Subcutaneous abdominal adipose tissue (tissue), 5 donors: ENCODE results near the gene SFTPB.
"Not testable (repeated sequence)": the region's sequence is repeated elsewhere in the genome, so short reads cannot be mapped to it uniquely, and the experiment has no call there.

Source experiments
- H3K27ac ChIP-seq: one replicate; pipeline ENCODE4 v1.7.0; 2013; ENCODE audit warnings: low read depth, mild to moderate bottlenecking, inconsistent platforms, low read length, moderate library complexity
- H3K27me3 ChIP-seq, 5 donors: one replicate each; pipeline ENCODE4 v1.7.0; 2013; ENCODE audit warnings: low read length in 5 of 5, inconsistent platforms in 1 of 5; ENCODE audit not compliant: control insufficient read depth in 5 of 5, insufficient read depth in 4 of 5
- H3K36me3 ChIP-seq, 5 donors: one replicate each; pipeline ENCODE4 v1.7.0; 2013; ENCODE audit warnings: low read length in 5 of 5; ENCODE audit not compliant: control insufficient read depth in 5 of 5, insufficient read depth in 5 of 5
- H3K4me1 ChIP-seq, 5 donors: one replicate each; pipeline ENCODE4 v1.7.0; 2013; ENCODE audit warnings: low read length in 5 of 5, mild to moderate bottlenecking in 3 of 5, moderate library complexity in 1 of 5; ENCODE audit not compliant: control insufficient read depth in 5 of 5, insufficient read depth in 5 of 5
- H3K4me3 ChIP-seq, 5 donors: one replicate each; pipeline ENCODE4 v1.7.0; 2013; ENCODE audit warnings: low read length in 5 of 5, low read depth in 1 of 5
- H3K9ac ChIP-seq, 5 donors: one replicate each; pipeline ENCODE4 v1.7.0; 2013; ENCODE audit warnings: low read length in 5 of 5, mild to moderate bottlenecking in 4 of 5, moderate library complexity in 3 of 5
- H3K9me3 ChIP-seq, 5 donors: one replicate each; pipeline ENCODE4 v1.7.0; 2013; ENCODE audit warnings: low read length in 5 of 5; ENCODE audit not compliant: control insufficient read depth in 5 of 5
- donor health status: healthy.
- donor health status: healthy.
- donor health status: healthy.
- donor health status: healthy.
- donor health status: healthy.

SFTPB gene

DNA sequence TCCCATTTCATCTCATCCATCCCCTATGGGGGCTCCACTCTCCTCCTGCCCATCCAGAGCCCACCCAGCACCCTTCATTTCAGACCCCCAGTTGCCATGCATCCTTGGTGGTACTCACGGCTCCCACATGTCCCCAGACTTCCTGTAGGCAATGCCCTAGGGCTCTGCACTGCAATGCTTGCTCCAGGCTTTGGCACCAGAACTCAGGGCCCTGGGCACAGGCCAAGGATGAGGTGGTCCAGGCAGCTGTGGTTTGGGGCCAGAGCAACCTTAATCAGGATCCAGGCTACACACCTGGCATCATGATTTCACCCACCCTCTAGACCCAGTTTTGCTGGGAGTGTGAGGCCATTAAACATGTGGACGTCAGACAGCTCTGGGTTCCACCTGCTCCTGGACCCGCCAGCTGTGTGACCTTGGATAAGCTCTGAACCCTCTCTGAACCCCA lies 414 bp downstream of the SFTPB start:
- Histone ChIP-seq H3K9ac (no peak overlapping the region), H3K4me1 (peaks cover 0 to 25% (median 10%) of the 10 kb centered on the region in 5 donors), H3K36me3 (no peaks in the 10 kb centered on the region), H3K27me3 (no peaks in the 10 kb centered on the region), H3K27ac (no peak overlapping the region), H3K9me3 (no peaks in the 10 kb centered on the region), H3K4me3 (no peak overlapping the region)

DNA sequence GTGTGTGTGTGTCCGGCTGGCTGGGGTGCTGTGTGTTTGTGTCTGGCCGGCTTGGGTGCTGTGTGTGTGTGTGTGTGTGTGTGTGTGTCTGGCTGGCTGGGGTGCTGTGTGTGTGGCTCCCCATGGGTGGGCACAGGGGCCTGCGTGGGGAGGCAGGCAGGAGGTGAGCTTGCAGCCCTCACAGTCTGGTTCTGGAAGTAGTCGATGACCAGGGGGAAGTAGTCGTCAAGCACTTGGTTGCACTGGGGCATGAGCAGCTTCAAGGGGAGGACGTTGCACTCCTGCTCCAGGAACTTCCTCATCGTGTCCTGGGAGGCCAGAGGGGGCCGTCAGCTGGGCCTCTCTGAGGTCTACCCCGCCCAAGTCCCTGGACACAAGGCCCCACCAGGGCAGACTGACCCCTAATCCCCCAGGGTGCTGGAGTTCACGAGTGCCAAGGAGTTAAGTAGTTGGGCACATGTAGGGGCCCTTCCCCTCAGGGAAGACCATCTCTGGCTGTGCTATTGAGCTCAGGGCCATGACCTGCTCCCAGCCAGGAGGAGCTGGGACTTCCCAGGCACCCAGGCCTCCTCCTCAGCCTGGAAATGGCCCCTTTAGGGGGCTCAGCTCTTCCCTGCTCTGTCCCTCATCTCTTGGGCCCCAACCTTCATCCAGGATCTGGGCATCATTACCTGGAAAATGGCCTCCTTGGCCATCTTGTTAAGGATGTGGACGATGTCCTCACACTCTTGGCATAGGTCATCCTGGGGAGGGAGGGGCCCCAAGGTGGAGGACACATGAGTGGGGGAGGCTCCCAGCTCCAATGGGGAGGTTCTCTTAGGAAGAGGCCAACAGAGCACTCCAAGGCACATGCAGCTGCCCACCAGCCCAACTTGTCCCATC lies 1.3 kb downstream of the SFTPB start:
- H3K9me3 ChIP-seq, result no peaks in the 10 kb centered on the region
- no peaks in the 10 kb centered on the region for H3K36me3 ChIP-seq
- H3K9ac ChIP-seq, result no peak overlapping the region
- H3K27me3 ChIP-seq, result no peaks in the 10 kb centered on the region
- H3K4me3 ChIP-seq, result no peak overlapping the region
- peaks cover 0 to 26% (median 15%) of the 10 kb centered on the region in 5 donors for H3K4me1 ChIP-seq
- no peak overlapping the region for H3K27ac ChIP-seq

DNA sequence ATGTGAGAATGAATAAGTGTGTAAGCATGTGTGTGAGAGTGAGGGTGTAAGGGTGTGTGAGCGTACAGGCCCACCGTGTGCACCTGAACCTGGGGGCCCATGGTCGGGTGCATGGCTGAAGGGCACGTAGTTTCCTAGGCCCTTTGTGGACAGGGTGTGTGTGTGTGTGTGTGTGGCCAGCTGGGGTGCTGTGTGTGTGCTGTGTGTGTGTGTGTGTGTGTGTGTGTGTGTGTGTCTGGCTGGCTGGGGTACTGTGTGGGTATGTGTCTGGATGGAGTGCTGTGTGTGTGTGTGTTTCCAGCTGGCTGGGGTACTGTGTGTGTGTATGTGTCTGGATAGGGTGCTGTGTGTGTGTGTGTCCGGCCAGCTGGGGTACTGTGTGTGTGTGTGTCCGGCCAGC lies 2.0 kb downstream of the SFTPB start:
- Histone ChIP-seq H3K9me3 (no peaks in the 10 kb centered on the region), H3K27me3 (no peaks in the 10 kb centered on the region), H3K4me3 (no peak overlapping the region), H3K36me3 (no peaks in the 10 kb centered on the region), H3K27ac (no peak overlapping the region), H3K4me1 (peaks cover 0 to 32% (median 20%) of the 10 kb centered on the region in 5 donors), H3K9ac (no peak overlapping the region)

DNA sequence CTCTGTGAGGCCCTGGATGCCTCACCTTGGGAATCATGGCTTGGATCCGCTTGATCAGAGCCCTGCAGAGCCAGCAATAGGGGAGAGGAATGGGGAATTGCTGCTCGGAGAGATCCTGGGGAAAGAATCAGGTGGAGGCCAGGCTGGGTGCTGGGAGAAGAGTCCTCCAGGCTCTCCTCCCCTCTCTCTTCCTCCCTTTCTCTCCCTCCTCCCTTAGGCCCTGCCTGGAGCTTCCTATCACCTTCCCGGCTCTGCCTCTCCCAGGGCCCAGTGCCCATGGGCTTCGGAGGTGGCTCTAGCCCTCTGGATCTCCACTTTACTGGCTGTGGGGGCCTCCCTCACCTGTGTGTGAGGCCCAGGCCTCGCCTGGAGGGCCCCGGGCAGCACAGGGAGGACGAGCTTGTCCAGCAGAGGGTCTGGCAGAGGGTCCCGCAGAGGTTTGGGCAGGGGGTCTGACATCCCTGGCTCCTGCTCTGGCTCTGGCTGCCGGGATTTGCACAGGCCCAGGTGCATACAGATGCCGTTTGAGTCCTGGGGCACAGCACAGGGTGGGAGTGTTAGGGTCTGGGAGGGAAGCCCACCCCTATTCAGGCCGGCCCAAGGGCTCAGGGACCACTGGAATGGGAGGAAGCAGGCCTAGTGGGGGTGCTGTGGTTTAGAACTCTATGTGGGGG lies 2.6 kb downstream of the SFTPB start:
- Histone ChIP-seq H3K36me3 (no peaks in the 10 kb centered on the region), H3K4me3 (no peak overlapping the region), H3K27ac (no peak overlapping the region)

DNA sequence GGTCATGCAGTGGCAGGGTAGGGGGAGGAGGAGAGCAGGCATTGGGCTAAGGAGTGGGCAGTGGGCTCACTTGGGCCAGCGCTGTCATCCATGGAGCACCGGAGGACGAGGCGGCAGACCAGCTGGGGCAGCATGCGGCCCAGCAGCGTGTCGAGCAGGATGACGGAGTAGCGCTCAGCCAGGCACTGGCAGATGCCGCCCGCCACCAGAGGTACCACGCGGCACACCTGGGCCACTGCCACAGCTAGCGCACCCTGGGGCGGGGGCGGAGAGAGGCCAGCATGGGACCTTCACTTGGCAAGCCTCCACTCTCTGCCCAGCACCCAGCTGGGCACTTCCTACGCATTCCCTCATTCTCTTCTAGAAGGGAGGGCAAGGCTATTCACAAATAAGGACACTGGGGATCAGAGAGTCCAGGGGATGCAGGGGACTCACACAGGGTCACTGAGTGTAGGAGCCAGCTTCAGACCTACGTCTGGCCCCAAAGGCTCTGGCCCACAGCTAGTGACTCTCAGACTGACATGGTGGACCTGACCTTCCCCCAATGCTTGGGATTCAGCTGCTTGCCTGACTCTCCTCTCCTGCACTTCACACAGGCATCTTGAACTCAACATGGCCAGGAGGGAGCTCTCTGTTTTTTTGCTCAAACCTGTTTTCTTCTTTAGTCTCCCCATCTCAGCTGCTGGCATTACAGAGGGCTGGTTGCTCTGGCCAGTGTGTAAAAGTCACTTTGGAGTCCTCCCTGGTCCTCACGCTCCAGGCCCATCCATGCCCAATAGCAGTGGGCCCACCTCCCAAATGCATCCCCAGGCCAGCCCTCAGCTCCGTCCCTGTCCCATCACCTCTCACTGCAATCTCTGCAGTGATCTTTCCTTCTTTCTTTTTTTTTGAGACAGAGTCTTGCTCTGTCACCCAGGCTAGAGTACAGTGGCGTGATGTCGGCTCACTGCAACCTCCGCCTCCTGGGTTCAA lies 4.1 kb downstream of the SFTPB start:
- Histone ChIP-seq H3K36me3 (peaks cover 0 to 6% (median 0%) of the 10 kb centered on the region in 5 donors), H3K4me3 (no peak overlapping the region), H3K27ac (no peak overlapping the region), H3K9ac (no peak overlapping the region), H3K27me3 (no peaks in the 10 kb centered on the region), H3K4me1 (peaks cover 0 to 32% (median 20%) of the 10 kb centered on the region in 5 donors), H3K9me3 (no peaks in the 10 kb centered on the region)

More for the DNA sequence above, 2.6 kb downstream of the SFTPB start:
- peaks cover 0 to 32% (median 20%) of the 10 kb centered on the region in 5 donors for H3K4me1 ChIP-seq
- no peak overlapping the region for H3K9ac ChIP-seq
- H3K9me3 ChIP-seq, result no peaks in the 10 kb centered on the region
- no peaks in the 10 kb centered on the region for H3K27me3 ChIP-seq

DNA sequence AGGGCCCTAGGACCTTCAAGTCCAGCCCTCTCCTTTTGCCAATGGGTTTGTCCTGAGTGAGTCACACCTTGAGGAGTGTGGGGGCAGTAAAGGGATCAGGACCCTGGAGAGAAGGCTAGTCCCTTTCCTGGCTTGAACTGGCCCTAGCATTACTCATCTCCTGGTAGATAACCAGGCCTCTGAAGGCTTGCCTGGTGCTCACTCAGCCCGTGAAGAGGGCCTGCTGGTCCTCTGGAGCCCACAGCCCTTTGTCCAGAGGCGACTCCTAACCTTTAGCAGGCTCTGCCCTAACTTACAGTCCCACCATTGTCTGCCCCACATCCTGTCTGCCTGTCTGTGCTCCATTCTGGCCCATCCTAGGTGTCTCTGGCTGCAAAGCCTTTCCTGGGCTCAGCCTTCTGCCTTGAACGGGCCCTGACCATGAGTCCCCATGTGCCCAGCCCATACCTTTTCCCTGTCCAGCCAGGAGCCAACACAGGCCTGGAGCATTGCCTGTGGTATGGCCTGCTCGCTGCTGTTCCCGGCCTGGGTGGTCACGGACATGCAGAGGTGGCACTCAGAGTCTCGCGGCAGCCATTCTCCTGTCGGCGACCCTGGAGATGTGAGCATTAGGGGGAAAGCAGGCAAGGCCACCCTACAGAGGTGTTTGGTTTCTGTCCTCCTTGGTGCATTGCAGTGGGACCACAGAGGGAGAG lies 5.0 kb downstream of the SFTPB start:
- H3K36me3 ChIP-seq, result peaks cover 0 to 13% (median 0%) of the 10 kb centered on the region in 5 donors
- H3K27ac ChIP-seq, result peak overlapping the region; percentile 54
- peaks cover 0 to 32% (median 20%) of the 10 kb centered on the region in 5 donors for H3K4me1 ChIP-seq
- H3K27me3 ChIP-seq, result no peaks in the 10 kb centered on the region
- no peak overlapping the region for H3K4me3 ChIP-seq
- H3K9ac ChIP-seq, result no peak overlapping the region
- no peaks in the 10 kb centered on the region for H3K9me3 ChIP-seq

DNA sequence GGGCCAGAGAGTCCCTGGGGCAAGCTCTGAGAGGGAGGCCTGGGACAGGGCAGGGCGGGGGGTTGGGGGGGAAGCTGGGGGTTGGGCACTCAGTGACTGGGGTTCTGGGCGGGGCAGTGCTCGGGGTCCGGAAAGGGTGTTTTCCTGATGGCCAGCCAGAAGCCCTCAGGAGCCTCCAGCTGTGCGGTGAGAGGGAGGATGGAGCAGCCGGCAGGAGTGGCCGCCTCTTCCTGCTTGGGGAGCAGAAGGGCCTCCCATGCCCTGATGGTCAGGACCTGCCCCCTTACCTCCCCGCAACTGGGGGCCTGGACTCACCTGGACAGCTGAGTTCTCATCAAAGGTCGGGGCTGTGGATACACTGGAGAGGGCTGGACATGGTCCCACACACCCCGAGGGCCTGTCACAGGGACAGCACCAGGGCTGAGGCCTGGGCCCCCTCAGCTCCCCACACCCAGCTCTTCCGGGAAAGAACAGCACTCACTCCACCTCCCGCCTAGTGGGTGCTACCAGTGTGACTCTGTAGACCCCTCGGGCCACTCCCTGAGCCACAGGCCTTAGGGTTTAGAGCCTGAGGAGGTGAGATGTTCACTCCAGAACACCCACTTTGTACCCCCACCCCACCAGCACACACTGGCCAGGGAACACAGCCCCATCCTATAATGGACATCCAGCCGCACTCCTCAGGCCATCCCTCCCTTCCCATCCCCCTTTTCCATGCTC lies 6.7 kb downstream of the SFTPB start:
- no peaks in the 10 kb centered on the region for H3K9me3 ChIP-seq
- no peaks in the 10 kb centered on the region for H3K27me3 ChIP-seq
- H3K4me3 ChIP-seq, result no peak overlapping the region
- H3K9ac ChIP-seq, result peak overlapping the region in 1 of 5 donors; percentile 37
- peaks cover 0 to 13% (median under 1%) of the 10 kb centered on the region in 5 donors for H3K36me3 ChIP-seq
- peaks cover 0 to 28% (median 22%) of the 10 kb centered on the region in 5 donors for H3K4me1 ChIP-seq
- peak overlapping the region; percentile 46 for H3K27ac ChIP-seq

DNA sequence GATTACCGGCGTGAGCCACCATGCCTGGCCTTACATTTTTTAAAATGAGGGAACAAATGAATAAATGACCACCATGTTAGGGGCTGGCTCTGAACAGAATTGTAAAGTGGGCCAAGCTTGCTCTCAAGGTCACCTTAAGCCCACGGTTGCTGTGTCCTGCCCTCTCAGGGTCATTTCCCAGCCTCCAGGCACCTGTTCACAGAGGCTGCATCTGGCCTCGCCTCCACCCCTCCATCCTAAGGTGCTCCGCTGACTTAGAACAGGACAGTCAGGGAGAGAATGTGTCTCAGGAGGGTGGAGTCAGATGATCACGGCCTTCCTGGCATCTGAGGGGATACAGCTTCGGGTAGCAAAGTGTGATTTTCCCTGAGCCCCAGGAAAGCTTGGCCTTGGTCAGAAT lies 7.3 kb downstream of the SFTPB start:
- Histone ChIP-seq H3K9ac (no peak overlapping the region), H3K4me3 (no peak overlapping the region), H3K9me3 (no peaks in the 10 kb centered on the region), H3K4me1 (peaks cover 0 to 27% (median 22%) of the 10 kb centered on the region in 5 donors), H3K27ac (no peak overlapping the region), H3K36me3 (peaks cover 0 to 18% (median 4%) of the 10 kb centered on the region in 5 donors), H3K27me3 (no peaks in the 10 kb centered on the region)

DNA sequence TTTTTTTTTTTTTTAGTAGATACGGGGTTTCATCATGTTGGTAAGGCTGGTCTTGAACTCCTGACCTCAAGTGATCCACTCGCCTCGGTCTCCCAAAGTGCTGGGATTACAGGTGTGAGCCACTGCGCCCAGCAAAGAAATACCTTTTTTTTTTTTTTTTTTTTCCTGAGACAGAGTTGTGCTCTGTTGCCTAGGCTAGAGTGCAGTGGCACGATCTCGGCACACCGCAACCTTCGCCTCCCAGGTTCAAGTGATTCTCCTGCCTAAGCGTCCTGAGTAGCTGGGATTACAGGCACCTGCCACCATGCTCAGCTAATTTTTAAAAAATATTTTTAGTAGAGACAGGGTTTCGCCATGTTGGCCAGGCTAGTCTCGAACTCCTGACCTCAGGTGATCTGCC lies 7.7 kb downstream of the SFTPB start:
- H3K9ac ChIP-seq, H3K27me3 ChIP-seq, H3K27ac ChIP-seq, H3K4me3 ChIP-seq, H3K9me3 ChIP-seq: not testable (repeated sequence)
- peaks cover 0 to 27% (median 22%) of the 10 kb centered on the region in 5 donors for H3K4me1 ChIP-seq
- peaks cover 0 to 18% (median 4%) of the 10 kb centered on the region in 5 donors for H3K36me3 ChIP-seq
